ENCODE measurements around the gene TMEM132C. TPM values are rescaled to one million over a fixed set of nuclear protein-coding genes. Genes with fewer than 3 reads are reported as not detected.

TMEM132C gene
- total and polyA plus RNA-seq, 2 of the 4 experiments (the other 2 are of a cell fraction), result not detected

DNA sequence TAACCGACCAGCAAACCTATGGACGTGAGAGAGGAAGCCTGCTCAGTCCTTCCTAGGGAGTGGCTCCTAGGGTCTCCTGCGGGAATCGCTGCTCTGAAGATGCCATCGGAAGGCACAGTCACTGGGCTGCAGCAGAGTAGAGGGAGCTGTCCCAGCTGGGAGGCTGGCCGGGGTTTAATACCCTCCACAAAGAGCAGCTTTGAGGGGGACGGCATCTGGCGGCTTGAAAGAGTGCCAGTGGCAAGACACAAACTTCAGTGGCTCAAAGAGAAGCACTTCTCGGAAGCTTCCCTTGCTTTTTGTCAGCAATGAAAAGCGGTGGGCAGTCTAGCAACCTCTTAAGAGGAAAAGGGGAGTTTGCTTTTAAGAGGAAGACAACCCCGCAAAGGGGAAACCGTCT lies 114.6 kb downstream of the TMEM132C start:
- Histone ChIP-seq H3K9me3 (ENCODE audit: control insufficient read depth, insufficient read depth, low read length) (peaks cover 35% of the 10 kb centered on the region), H3K4ac (ENCODE audit: low read depth, low read length) (no peak overlapping the region), H3K27me3 (ENCODE audit: control insufficient read depth, insufficient read depth, low read length) (no peaks in the 10 kb centered on the region), H3K14ac (replicated peaks; ENCODE audit: low read depth, low read length) (no peak overlapping the region), H3K4me2 (ENCODE audit: low read depth, low read length) (no peak overlapping the region), H3K23ac (ENCODE audit: low read depth, low read length) (no peak overlapping the region), H4K20me1 (ENCODE audit: insufficient read depth, low read length) (no peaks in the 10 kb centered on the region), H3K4me3 (ENCODE audit: insufficient read depth, low read depth, low read length) (no peak overlapping the region), H3K4me1 (ENCODE audit: control insufficient read depth, insufficient read depth, low read length) (no peaks in the 10 kb centered on the region), H3K9me1 (ENCODE audit: insufficient read depth, low read length) (no peaks in the 10 kb centered on the region), H4K5ac (ENCODE audit: low read depth, low read length) (no peak overlapping the region), H2BK5ac (ENCODE audit: low read depth, low read length, poor library complexity, severe bottlenecking) (no peak overlapping the region), H3K56ac (ENCODE audit: extremely low read depth, insufficient read depth, low read length) (no peak overlapping the region), H4K91ac (ENCODE audit: insufficient read depth, low read depth, low read length) (no peak overlapping the region), H4K8ac (ENCODE audit: low read depth in 2 of 2, low read length in 2 of 2) (no peak overlapping the region), H2AK5ac (ENCODE audit: low read depth, low read length) (no peak overlapping the region), H3K79me1 (ENCODE audit: low read depth in 1 of 2, low read length in 2 of 2) (no peaks in the 10 kb centered on the region), H3K18ac (ENCODE audit: low read depth, low read length) (no peak overlapping the region), H2BK20ac (ENCODE audit: low read depth, low read length) (no peak overlapping the region), H2AK9ac (replicated peaks; ENCODE audit: low read depth, low read length, poor library complexity) (no peak overlapping the region), H3K27ac (ENCODE audit: insufficient read depth, low read length) (no peak overlapping the region), H3K36me3 (ENCODE audit: control insufficient read depth, insufficient read depth, low read length) (no peaks in the 10 kb centered on the region), H3K9ac (ENCODE audit: low read depth, low read length) (no peak overlapping the region), H2AFZ (replicated peaks; ENCODE audit: low read length, poor library complexity) (no peak overlapping the region), H2BK120ac (ENCODE audit: low read depth, low read length) (no peak overlapping the region), H2BK15ac (ENCODE audit: low read depth, low read length) (no peak overlapping the region)
- no TSS peak for BruUV-seq (replicated peaks)
- ChIA-PET POLR2A (ENCODE audit: unreplicated experiment) (no interaction called here), CTCF (no interaction called here)
- in situ Hi-C loops (cut with MboI; ENCODE audit: low sequenced_read_pairs), result no loop called here
- intact Hi-C loops (cut with micrococcal nuclease), result no loop called here
- TF ChIP-seq NFE2L2 (IDR thresholded peaks at IDR 0.05; ENCODE audit: low read depth, low read length), result no peak
- TF ChIP-seq, protein P1, sequence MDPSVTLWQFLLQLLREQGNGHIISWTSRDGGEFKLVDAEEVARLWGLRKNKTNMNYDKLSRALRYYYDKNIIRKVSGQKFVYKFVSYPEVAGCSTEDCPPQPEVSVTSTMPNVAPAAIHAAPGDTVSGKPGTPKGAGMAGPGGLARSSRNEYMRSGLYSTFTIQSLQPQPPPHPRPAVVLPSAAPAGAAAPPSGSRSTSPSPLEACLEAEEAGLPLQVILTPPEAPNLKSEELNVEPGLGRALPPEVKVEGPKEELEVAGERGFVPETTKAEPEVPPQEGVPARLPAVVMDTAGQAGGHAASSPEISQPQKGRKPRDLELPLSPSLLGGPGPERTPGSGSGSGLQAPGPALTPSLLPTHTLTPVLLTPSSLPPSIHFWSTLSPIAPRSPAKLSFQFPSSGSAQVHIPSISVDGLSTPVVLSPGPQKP (IDR thresholded peaks at IDR 0.05; ENCODE audit: borderline replicate concordance, low read depth, low read length), result no peak
- no peak for TF ChIP-seq RCOR1 (IDR thresholded peaks at IDR 0.05; ENCODE audit: insufficient replicate concordance, low read length)
- no peak for TF ChIP-seq MAZ (IDR thresholded peaks at IDR 0.05; ENCODE audit: borderline replicate concordance, low read depth, low read length)
- no peak for TF ChIP-seq RFX5 (IDR thresholded peaks at IDR 0.05; ENCODE audit: low read depth, low read length)
- TF ChIP-seq, protein P2, sequence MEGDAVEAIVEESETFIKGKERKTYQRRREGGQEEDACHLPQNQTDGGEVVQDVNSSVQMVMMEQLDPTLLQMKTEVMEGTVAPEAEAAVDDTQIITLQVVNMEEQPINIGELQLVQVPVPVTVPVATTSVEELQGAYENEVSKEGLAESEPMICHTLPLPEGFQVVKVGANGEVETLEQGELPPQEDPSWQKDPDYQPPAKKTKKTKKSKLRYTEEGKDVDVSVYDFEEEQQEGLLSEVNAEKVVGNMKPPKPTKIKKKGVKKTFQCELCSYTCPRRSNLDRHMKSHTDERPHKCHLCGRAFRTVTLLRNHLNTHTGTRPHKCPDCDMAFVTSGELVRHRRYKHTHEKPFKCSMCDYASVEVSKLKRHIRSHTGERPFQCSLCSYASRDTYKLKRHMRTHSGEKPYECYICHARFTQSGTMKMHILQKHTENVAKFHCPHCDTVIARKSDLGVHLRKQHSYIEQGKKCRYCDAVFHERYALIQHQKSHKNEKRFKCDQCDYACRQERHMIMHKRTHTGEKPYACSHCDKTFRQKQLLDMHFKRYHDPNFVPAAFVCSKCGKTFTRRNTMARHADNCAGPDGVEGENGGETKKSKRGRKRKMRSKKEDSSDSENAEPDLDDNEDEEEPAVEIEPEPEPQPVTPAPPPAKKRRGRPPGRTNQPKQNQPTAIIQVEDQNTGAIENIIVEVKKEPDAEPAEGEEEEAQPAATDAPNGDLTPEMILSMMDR (conservative IDR thresholded peaks at IDR 0.05; ENCODE audit: low read depth, low read length), result no peak
- no peak for TF ChIP-seq FOS (IDR thresholded peaks at IDR 0.05; ENCODE audit: low read depth, low read length)
- TF ChIP-seq MXI1 (IDR thresholded peaks at IDR 0.05; ENCODE audit: borderline replicate concordance, low read depth, low read length), result no peak
- no peak for TF ChIP-seq CEBPB (IDR thresholded peaks at IDR 0.05; ENCODE audit: low read depth, low read length)
- TF ChIP-seq, protein P3, sequence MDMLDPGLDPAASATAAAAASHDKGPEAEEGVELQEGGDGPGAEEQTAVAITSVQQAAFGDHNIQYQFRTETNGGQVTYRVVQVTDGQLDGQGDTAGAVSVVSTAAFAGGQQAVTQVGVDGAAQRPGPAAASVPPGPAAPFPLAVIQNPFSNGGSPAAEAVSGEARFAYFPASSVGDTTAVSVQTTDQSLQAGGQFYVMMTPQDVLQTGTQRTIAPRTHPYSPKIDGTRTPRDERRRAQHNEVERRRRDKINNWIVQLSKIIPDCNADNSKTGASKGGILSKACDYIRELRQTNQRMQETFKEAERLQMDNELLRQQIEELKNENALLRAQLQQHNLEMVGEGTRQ (IDR thresholded peaks at IDR 0.05; ENCODE audit: low read depth, low read length), result no peak
- no peak for TF ChIP-seq BHLHE40 (IDR thresholded peaks at IDR 0.05; ENCODE audit: low read depth, low read length)
- no peak for TF ChIP-seq MAFK (IDR thresholded peaks at IDR 0.05; ENCODE audit: low read depth, low read length)
- no peak for TF ChIP-seq POLR2A (IDR thresholded peaks at IDR 0.05; ENCODE audit: low read depth, low read length)
- TF ChIP-seq CHD1 (IDR thresholded peaks at IDR 0.05; ENCODE audit: low read depth, low read length), result no peak
- TF ChIP-seq SMC3 (IDR thresholded peaks at IDR 0.05; ENCODE audit: low read depth, low read length), result no peak
- no peak for TF ChIP-seq RAD21 (IDR thresholded peaks at IDR 0.05; ENCODE audit: low read length)
- dilution Hi-C loops (cut with HindIII; ENCODE audit: low sequenced_read_pairs, unreplicated experiment), result no loop called here
- ATAC-seq (ENCODE audit: low read depth) (no peak), DNase-seq (no peak)
- no CpG with 5 or more reads among the region's 12 CpGs for WGBS, 2 experiments (ENCODE audit: extremely low coverage in 2 of 2, insufficient read length in 1 of 2)

Data from IMR-90 (cell line).